Panc1 (cell line): ENCODE measurements around the gene NUB1.

Source experiments
- TCF7L2 ChIP-seq: IDR thresholded peaks from 2 replicates; pipeline ENCODE4 v1.6.1; 2011; ENCODE audit warnings: mild to moderate bottlenecking, low read depth, low read length, inconsistent platforms
- TF ChIP-seq, protein P1 (sequence below): fragments of 450-650 bp; IDR thresholded peaks from 2 replicates; pipeline ENCODE4 v1.5.1; 2017; ENCODE audit warnings: mild to moderate bottlenecking

DNA sequence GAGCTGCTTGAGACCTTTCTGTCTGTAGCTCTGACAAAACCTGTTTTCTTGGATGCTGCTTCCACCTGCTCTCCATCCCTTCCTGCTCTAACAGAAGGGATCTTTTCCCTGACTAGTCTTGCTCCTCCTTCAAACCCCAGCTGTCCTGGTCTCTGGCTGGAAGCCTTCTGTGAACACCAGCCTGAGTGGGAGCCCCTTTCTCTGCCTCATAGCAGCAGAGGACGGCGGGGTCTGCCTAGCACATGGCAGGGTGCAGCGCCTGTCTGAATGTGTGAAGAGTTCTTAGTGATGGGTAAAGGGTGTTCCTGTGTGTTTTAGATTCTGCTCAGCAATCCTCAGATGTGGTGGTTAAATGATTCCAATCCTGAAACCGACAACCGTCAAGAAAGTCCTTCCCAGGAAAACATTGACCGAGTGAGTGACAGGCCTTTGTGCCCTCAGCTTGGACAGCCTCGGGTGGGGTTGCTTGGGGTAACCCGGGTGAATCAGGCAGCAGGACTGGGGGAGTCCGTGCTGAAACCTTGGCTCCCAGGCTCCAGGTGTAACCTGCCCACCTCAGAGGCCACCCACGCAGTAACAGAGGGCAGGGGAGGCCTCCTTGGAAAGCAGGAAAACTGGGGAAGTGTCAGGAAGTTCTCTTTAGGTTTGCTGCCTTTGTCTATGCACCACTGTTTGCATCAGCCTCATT, 34.1 kb downstream of the NUB1 start:
- TF ChIP-seq, protein P1, sequence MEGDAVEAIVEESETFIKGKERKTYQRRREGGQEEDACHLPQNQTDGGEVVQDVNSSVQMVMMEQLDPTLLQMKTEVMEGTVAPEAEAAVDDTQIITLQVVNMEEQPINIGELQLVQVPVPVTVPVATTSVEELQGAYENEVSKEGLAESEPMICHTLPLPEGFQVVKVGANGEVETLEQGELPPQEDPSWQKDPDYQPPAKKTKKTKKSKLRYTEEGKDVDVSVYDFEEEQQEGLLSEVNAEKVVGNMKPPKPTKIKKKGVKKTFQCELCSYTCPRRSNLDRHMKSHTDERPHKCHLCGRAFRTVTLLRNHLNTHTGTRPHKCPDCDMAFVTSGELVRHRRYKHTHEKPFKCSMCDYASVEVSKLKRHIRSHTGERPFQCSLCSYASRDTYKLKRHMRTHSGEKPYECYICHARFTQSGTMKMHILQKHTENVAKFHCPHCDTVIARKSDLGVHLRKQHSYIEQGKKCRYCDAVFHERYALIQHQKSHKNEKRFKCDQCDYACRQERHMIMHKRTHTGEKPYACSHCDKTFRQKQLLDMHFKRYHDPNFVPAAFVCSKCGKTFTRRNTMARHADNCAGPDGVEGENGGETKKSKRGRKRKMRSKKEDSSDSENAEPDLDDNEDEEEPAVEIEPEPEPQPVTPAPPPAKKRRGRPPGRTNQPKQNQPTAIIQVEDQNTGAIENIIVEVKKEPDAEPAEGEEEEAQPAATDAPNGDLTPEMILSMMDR, result no peak
- TF ChIP-seq TCF7L2, result no peak
